Liver (tissue), 2 donors: ENCODE results near the gene FAM210A.

Source experiments
- TF ChIP-seq, protein P1 (sequence below): fragments of 150-350 bp; IDR thresholded peaks from 2 replicates; pipeline ENCODE4 v1.5.1; 2017; ENCODE audit warnings: improper control_type of control experiment, low read depth, low read length; ENCODE audit not compliant: missing input control
- TF ChIP-seq, protein P2 (sequence below): IDR thresholded peaks from 2 replicates; pipeline ENCODE4 v1.6.1; 2016; ENCODE audit warnings: antibody characterized with exemption, mild to moderate bottlenecking
- donor health status: healthy.

DNA sequence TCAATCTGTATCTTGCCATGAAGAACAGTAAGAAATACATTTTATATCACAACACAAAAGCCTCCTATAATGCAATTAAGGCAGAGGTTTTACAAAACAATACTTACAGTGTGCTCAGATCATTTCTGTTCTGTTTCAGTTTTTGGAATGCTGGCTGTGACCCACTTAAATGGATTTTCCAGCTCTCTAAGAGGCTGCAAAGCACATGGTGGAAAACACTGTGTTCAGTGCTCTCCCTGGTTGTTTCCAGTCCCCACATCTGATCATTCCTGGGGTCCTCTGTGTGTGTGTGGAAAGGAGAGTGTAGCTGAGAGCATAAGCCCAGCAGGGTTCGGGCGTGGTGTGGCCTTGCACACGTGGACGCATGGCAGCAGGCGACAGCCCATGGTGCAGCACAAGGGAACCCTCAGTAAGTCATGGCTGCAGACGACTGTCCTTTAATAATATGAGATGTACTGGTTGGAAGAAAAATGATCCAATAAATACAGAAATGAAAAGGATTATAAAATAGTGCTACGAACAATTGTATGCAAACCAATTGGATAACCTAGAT, 95.6 kb downstream of the FAM210A start:
- TF ChIP-seq, protein P1, sequence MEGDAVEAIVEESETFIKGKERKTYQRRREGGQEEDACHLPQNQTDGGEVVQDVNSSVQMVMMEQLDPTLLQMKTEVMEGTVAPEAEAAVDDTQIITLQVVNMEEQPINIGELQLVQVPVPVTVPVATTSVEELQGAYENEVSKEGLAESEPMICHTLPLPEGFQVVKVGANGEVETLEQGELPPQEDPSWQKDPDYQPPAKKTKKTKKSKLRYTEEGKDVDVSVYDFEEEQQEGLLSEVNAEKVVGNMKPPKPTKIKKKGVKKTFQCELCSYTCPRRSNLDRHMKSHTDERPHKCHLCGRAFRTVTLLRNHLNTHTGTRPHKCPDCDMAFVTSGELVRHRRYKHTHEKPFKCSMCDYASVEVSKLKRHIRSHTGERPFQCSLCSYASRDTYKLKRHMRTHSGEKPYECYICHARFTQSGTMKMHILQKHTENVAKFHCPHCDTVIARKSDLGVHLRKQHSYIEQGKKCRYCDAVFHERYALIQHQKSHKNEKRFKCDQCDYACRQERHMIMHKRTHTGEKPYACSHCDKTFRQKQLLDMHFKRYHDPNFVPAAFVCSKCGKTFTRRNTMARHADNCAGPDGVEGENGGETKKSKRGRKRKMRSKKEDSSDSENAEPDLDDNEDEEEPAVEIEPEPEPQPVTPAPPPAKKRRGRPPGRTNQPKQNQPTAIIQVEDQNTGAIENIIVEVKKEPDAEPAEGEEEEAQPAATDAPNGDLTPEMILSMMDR: no peak
- TF ChIP-seq, protein P2, sequence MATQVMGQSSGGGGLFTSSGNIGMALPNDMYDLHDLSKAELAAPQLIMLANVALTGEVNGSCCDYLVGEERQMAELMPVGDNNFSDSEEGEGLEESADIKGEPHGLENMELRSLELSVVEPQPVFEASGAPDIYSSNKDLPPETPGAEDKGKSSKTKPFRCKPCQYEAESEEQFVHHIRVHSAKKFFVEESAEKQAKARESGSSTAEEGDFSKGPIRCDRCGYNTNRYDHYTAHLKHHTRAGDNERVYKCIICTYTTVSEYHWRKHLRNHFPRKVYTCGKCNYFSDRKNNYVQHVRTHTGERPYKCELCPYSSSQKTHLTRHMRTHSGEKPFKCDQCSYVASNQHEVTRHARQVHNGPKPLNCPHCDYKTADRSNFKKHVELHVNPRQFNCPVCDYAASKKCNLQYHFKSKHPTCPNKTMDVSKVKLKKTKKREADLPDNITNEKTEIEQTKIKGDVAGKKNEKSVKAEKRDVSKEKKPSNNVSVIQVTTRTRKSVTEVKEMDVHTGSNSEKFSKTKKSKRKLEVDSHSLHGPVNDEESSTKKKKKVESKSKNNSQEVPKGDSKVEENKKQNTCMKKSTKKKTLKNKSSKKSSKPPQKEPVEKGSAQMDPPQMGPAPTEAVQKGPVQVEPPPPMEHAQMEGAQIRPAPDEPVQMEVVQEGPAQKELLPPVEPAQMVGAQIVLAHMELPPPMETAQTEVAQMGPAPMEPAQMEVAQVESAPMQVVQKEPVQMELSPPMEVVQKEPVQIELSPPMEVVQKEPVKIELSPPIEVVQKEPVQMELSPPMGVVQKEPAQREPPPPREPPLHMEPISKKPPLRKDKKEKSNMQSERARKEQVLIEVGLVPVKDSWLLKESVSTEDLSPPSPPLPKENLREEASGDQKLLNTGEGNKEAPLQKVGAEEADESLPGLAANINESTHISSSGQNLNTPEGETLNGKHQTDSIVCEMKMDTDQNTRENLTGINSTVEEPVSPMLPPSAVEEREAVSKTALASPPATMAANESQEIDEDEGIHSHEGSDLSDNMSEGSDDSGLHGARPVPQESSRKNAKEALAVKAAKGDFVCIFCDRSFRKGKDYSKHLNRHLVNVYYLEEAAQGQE: no peak
